VCaP (cell line): ENCODE results near the gene DLG2.

Source experiments
- H3K27ac ChIP-seq: fragments of 450-650 bp; 2 replicates; pipeline ENCODE4 v1.5.1; 2017
- CTCF ChIP-seq: fragments of 450-650 bp; conservative IDR thresholded peaks from 2 replicates; pipeline ENCODE4 v1.5.1; 2017; ENCODE audit warnings: mild to moderate bottlenecking, moderate library complexity

DLG2 gene

DNA sequence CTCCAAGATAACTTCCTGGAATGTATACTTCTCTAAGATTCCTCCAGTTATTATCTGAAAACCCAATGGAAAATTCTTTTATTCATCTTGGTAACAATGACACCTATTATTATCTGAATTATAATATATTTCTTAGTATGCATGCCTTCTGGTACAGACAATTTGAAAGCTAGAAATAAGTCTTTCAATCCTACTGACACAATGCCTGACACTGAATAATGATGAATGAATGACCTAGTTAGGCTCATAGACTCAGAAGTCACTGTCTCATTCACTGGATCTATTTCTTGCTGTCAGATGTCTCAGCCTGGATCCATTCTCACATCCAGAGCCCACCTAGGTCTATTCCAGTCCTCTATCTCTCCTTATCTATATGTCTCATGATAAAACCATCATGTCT lies 1214.3 kb downstream of the DLG2 start:
- no peak overlapping the region for H3K27ac ChIP-seq
- TF ChIP-seq CTCF: no peak

DNA sequence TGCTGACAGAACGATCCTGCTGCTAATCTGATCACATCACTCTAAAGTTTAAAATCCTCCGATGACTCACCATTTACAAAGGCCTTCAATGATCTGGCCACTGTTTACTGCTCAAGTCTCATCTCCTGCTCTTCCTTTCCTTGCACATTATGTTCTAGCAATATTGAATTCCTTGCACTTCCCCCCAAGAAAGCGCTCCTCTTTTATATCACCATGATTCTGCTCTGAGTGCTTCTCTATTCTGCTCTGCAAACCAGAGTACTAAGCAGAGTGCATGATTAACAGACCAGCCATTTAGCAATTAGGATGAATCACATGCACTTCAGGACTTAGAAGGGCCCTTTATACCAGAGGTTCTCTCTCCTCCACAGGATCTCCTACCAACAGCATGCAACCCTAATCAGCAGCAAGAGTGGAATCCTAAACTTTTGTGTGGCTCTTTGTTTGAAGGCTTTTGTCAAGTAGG lies 1218.2 kb downstream of the DLG2 start:
- no peak overlapping the region for H3K27ac ChIP-seq
- TF ChIP-seq CTCF: no peak

- no peak for TF ChIP-seq CTCF
- H3K27ac ChIP-seq: no peak overlapping the region
Observed at GRCh38 chr11:84407091-84407490, 1220.1 kb downstream of the DLG2 start.

- peak; percentile 92 for TF ChIP-seq CTCF
- no peak overlapping the region for H3K27ac ChIP-seq
Observed at GRCh38 chr11:84398017-84398626, 1229.0 kb downstream of the DLG2 start.

DNA sequence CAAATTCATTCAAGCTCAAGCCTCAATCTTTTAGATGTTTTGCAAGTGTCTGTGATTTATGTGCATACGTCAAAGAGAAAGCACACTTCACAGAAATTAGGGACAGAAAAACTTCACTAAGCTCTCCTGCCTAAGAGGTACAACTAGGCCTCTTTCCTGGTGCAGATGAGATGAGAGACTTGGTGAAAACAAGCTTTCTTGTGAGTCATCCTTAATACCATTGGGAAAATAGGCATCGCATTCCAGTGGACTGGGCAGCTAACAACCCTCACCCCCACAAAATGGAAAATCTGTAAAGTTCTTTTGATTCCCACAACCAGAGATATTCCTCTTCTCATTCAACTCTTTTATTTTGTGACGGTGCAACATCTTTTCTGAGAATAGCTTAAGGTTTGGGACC lies 1230.6 kb downstream of the DLG2 start:
- H3K27ac ChIP-seq: no peak overlapping the region
- TF ChIP-seq CTCF: no peak

DNA sequence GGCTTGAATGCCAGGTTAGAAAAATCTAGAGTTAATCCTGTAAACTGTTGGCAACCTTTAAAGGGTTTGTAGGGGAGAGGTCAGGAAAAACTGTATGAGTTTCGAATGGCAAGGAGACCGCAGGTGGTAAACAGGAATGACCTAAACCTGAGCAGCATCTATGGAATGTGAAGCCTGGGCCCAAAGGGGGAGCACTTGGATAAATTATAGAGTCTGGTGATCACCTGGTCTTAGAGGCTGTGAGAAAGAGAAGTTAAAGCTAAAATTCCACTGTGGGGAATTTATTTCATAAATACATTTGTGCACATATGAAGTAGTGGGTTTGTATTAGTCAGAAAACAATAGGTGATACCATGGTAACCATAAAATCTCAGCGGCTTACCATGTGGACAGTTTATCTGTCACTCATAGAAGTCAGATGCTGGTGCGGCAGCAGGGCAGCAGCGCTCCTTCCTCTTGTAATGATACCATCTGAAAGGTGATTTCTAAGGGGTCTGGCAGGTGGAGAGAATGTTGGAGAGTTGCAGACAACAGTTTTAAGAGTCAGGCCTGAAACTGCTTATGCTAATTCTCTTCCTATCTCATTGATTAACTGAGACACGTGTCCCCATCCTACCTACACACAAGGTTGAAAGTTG lies 1236.6 kb downstream of the DLG2 start:
- H3K27ac ChIP-seq: no peak overlapping the region
- TF ChIP-seq CTCF: peak; percentile 37; the same call in 1 of the 2 replicates

GRCh38 chr11:84389696-84390095 lies 1237.4 kb downstream of the DLG2 start:
- H3K27ac ChIP-seq: no peak overlapping the region
- TF ChIP-seq CTCF: no peak
